ENCODE results near the gene HLX.

HLX gene

DNA sequence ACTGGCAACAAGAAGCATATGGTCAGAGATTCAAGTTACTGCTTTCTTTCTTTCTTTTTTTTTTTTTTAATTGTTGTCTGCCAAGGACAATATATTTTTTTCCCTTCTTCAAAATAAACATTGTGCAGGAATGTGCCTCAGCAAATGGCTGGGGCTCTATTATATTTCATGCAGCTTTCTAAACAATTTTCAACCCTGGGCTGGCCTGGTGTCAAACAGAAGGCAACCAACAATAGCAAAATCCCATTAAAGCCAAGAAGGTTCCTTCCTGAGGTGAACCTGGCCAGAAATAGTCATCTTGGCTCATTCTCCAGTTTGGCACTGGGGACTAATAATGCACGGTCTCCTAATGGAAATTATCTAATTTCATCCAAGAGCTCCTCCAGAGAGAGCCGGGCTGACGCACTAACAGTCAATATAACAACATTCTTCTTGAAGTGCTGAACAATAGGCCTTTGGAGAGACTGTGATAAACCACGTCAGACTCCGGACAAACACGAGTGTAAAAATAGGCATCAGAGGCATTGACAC lies 35.7 kb upstream of the HLX start:
- Histone ChIP-seq H3K23ac (ENCODE audit: low read length) (no peak overlapping the region), H3K4me1 (ENCODE audit: control insufficient read depth, low read depth, low read length) (peaks cover 2% of the 10 kb centered on the region), H2BK15ac (replicated peaks; ENCODE audit: low read depth) (no peak overlapping the region), H4K5ac (ENCODE audit: low read length) (no peak overlapping the region), H2BK5ac (ENCODE audit: low read length) (no peak overlapping the region), H3K27ac (ENCODE audit: low read depth, low read length) (no peak overlapping the region), H4K8ac (ENCODE audit: low read depth, low read length) (no peak overlapping the region), H3K4me3 (ENCODE audit: low read length) (no peak overlapping the region), H3K27me3 (ENCODE audit: insufficient read depth, low read length, poor library complexity) (no peaks in the 10 kb centered on the region), H3K4ac (ENCODE audit: low read depth, low read length) (no peak overlapping the region), H3K56ac (ENCODE audit: low read length) (no peak overlapping the region), H3K79me2 (ENCODE audit: control insufficient read depth, insufficient read depth, low read length) (no peaks in the 10 kb centered on the region), H3K36me3 (ENCODE audit: control insufficient read depth, insufficient read depth, low read length) (no peaks in the 10 kb centered on the region), H3K4me2 (ENCODE audit: low read length) (no peak overlapping the region), H2BK120ac (ENCODE audit: low read depth, low read length) (no peak overlapping the region), H3K18ac (ENCODE audit: low read length) (no peak overlapping the region), H2AK5ac (ENCODE audit: low read length) (no peak overlapping the region), H3K79me1 (ENCODE audit: low read length) (no peaks in the 10 kb centered on the region), H3K9ac (ENCODE audit: low read length) (no peak overlapping the region)
- DNase-seq: no peak
- no CpG with 5 or more reads among the region's 6 CpGs for WGBS (ENCODE audit: extremely low coverage, insufficient coverage, low lambda C conversion rate)

DNA sequence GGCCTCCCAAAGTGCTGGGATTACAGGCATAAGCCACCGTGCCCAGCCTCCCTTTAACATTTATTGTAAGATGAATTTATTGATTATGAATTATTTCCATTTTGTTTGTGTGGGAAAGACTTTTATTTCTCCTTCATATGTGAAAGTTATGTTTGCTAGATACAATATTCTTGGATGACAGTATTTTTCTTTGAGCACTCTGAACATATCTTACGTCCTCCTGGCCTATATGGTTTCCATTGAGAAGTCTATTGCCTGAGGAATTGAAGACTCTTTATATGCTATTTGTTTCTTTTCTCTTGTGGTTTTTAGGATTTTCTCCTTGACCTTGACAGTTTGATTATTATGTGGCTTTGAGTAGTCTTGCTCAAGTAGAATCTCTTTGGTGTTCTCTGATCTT lies 26.8 kb upstream of the HLX start:
- Histone ChIP-seq H4K5ac (ENCODE audit: low read length) (no peak overlapping the region), H3K9ac (ENCODE audit: low read length) (no peak overlapping the region), H3K36me3 (ENCODE audit: control insufficient read depth, insufficient read depth, low read length) (no peaks in the 10 kb centered on the region), H2BK15ac (replicated peaks; ENCODE audit: low read depth) (no peak overlapping the region), H2BK5ac (ENCODE audit: low read length) (no peak overlapping the region), H3K4ac (ENCODE audit: low read depth, low read length) (no peak overlapping the region), H3K4me2 (ENCODE audit: low read length) (no peak overlapping the region), H3K79me1 (ENCODE audit: low read length) (no peaks in the 10 kb centered on the region), H3K56ac (ENCODE audit: low read length) (no peak overlapping the region), H3K18ac (ENCODE audit: low read length) (no peak overlapping the region), H3K79me2 (ENCODE audit: control insufficient read depth, insufficient read depth, low read length) (no peaks in the 10 kb centered on the region), H2AK5ac (ENCODE audit: low read length) (no peak overlapping the region), H3K4me1 (ENCODE audit: control insufficient read depth, low read depth, low read length) (no peaks in the 10 kb centered on the region), H4K8ac (ENCODE audit: low read depth, low read length) (no peak overlapping the region), H2BK120ac (ENCODE audit: low read depth, low read length) (no peak overlapping the region), H3K27ac (ENCODE audit: low read depth, low read length) (no peak overlapping the region), H3K4me3 (ENCODE audit: low read length) (no peak overlapping the region), H3K23ac (ENCODE audit: low read length) (no peak overlapping the region), H3K27me3 (ENCODE audit: insufficient read depth, low read length, poor library complexity) (no peaks in the 10 kb centered on the region)
- no CpG with 5 or more reads among the region's 2 CpGs for WGBS (ENCODE audit: extremely low coverage, insufficient coverage, low lambda C conversion rate)
- DNase-seq: no peak

DNA sequence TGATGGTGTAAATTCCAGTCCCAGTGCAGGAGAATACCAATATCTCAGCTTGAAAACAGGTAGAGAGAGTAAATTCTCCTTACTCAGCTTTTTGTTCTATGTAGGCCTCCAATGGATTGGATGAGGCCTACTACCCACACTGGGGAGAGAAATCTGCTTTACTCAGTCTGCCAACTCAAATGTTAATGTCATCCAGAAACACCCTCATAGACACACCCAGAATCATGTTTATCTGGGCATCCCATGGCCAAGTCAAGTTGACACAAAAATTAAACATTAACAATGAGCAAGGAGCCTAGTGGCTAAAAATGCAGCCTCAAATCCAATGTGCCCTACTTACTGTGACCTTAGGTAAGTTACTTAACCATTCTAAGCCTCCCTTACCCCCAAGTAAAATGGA lies 6.9 kb upstream of the HLX start:
- Histone ChIP-seq H2AK5ac (ENCODE audit: low read length) (no peak overlapping the region), H3K23ac (ENCODE audit: low read length) (no peak overlapping the region)

DNA sequence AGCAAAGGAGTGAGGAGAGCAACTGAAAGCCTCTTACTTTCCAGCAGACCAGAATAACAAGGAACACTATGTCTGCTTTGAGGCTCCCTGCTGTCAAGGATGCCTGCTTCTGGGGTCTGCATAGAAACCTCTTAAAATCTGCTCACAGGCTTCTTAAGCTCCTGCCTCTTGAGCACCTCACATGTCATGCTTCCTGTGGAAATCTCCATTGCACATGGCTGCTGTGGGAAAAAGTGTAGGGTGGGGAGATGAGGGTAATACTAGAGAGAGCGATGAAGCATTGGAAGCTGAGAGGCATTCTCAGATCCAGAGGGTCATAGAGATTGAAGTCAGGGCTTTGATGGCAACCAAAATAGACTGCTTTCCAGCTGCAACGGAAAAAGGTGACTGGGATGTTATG lies 6.2 kb upstream of the HLX start:
- H3K4ac ChIP-seq (ENCODE audit: low read depth, low read length): no peak overlapping the region
- H3K36me3 ChIP-seq (ENCODE audit: control insufficient read depth, insufficient read depth, low read length): no peaks in the 10 kb centered on the region
- no peak overlapping the region for H3K23ac ChIP-seq (ENCODE audit: low read length)
- no peak overlapping the region for H3K9ac ChIP-seq (ENCODE audit: low read length)
- H3K4me1 ChIP-seq (ENCODE audit: control insufficient read depth, low read depth, low read length): no peaks in the 10 kb centered on the region
- no peak overlapping the region for H4K8ac ChIP-seq (ENCODE audit: low read depth, low read length)
- H3K79me2 ChIP-seq (ENCODE audit: control insufficient read depth, insufficient read depth, low read length): no peaks in the 10 kb centered on the region
- no peak overlapping the region for H2BK15ac ChIP-seq (replicated peaks; ENCODE audit: low read depth)
- no peaks in the 10 kb centered on the region for H3K79me1 ChIP-seq (ENCODE audit: low read length)
- no peak overlapping the region for H3K4me3 ChIP-seq (ENCODE audit: low read length)
- no peak overlapping the region for H3K56ac ChIP-seq (ENCODE audit: low read length)
- H2BK120ac ChIP-seq (ENCODE audit: low read depth, low read length): no peak overlapping the region
- DNase-seq: no peak
- peaks cover 11% of the 10 kb centered on the region for H3K27me3 ChIP-seq (ENCODE audit: insufficient read depth, low read length, poor library complexity)
- no peak overlapping the region for H3K27ac ChIP-seq (ENCODE audit: low read depth, low read length)
- H4K5ac ChIP-seq (ENCODE audit: low read length): no peak overlapping the region
- WGBS (ENCODE audit: extremely low coverage, insufficient coverage, low lambda C conversion rate): no CpG with 5 or more reads among the region's 2 CpGs
- no peak overlapping the region for H2AK5ac ChIP-seq (ENCODE audit: low read length)
- no peak overlapping the region for H3K18ac ChIP-seq (ENCODE audit: low read length)
- H3K4me2 ChIP-seq (ENCODE audit: low read length): no peak overlapping the region
- no peak overlapping the region for H2BK5ac ChIP-seq (ENCODE audit: low read length)

More for the DNA sequence above, 6.9 kb upstream of the HLX start:
- no peak overlapping the region for H3K27ac ChIP-seq (ENCODE audit: low read depth, low read length)
- no peak overlapping the region for H3K4me2 ChIP-seq (ENCODE audit: low read length)
- H3K56ac ChIP-seq (ENCODE audit: low read length): no peak overlapping the region
- no peak for DNase-seq
- peak overlapping the region; percentile 13 for H2BK15ac ChIP-seq (replicated peaks; ENCODE audit: low read depth)
- no peak overlapping the region for H3K9ac ChIP-seq (ENCODE audit: low read length)
- no peaks in the 10 kb centered on the region for H3K79me1 ChIP-seq (ENCODE audit: low read length)
- H3K18ac ChIP-seq (ENCODE audit: low read length): no peak overlapping the region
- no peak overlapping the region for H3K4me3 ChIP-seq (ENCODE audit: low read length)
- H4K8ac ChIP-seq (ENCODE audit: low read depth, low read length): no peak overlapping the region
- H4K5ac ChIP-seq (ENCODE audit: low read length): no peak overlapping the region
- no peak overlapping the region for H2BK120ac ChIP-seq (ENCODE audit: low read depth, low read length)
- H3K79me2 ChIP-seq (ENCODE audit: control insufficient read depth, insufficient read depth, low read length): no peaks in the 10 kb centered on the region
- no peak overlapping the region for H3K4ac ChIP-seq (ENCODE audit: low read depth, low read length)
- H2BK5ac ChIP-seq (ENCODE audit: low read length): no peak overlapping the region
- peaks cover 8% of the 10 kb centered on the region for H3K27me3 ChIP-seq (ENCODE audit: insufficient read depth, low read length, poor library complexity)
- H3K4me1 ChIP-seq (ENCODE audit: control insufficient read depth, low read depth, low read length): no peaks in the 10 kb centered on the region
- no peaks in the 10 kb centered on the region for H3K36me3 ChIP-seq (ENCODE audit: control insufficient read depth, insufficient read depth, low read length)

DNA sequence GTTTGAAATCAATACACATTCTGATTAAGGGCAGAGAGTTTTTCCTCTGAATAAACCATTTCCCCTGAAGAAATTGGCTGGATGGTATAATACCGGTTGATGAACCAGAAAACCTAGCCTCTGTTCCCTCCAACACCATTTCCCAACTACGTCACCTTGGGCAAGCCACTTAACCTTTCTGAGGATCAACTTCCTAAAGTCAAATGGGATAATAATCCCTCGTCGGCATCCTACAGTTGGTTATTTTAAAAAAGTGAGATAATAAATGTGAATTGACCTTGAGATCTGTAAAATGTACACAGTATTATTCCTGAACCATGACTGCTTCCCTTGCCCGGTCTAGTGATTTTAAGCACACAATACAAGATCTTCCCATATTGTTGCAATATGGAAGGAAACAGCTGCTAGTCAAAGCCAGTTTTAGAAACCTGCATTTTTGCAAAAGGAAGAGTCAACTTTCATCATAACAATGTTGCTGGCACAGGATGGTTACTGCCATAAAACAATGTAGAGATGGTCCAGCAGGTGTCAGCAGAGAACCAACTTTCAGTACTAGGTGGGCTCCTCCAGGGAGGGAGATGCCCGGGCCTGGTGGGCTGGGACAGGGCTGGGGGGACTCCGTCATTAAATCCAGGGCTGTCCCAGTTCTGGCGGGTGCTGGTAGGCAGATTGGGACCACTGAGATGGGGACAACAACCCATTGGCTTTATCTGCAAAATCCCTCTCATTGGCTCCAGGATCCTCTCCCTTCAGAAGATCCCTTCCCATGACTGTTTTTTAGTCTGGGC lies 5.2 kb upstream of the HLX start:
- H3K23ac ChIP-seq (ENCODE audit: low read length): no peak overlapping the region
- H3K56ac ChIP-seq (ENCODE audit: low read length): no peak overlapping the region
- no CpG with 5 or more reads among the region's 8 CpGs for WGBS (ENCODE audit: extremely low coverage, insufficient coverage, low lambda C conversion rate)
- peaks cover 2% of the 10 kb centered on the region for H3K4me1 ChIP-seq (ENCODE audit: control insufficient read depth, low read depth, low read length)
- H3K9ac ChIP-seq (ENCODE audit: low read length): no peak overlapping the region
- H3K79me2 ChIP-seq (ENCODE audit: control insufficient read depth, insufficient read depth, low read length): no peaks in the 10 kb centered on the region
- H3K36me3 ChIP-seq (ENCODE audit: control insufficient read depth, insufficient read depth, low read length): no peaks in the 10 kb centered on the region
- H2AK5ac ChIP-seq (ENCODE audit: low read length): no peak overlapping the region
- no peak overlapping the region for H3K4me2 ChIP-seq (ENCODE audit: low read length)
- H3K4me3 ChIP-seq (ENCODE audit: low read length): no peak overlapping the region
- no peaks in the 10 kb centered on the region for H3K79me1 ChIP-seq (ENCODE audit: low read length)
- H4K5ac ChIP-seq (ENCODE audit: low read length): no peak overlapping the region
- H2BK5ac ChIP-seq (ENCODE audit: low read length): no peak overlapping the region
- H4K8ac ChIP-seq (ENCODE audit: low read depth, low read length): no peak overlapping the region
- peaks cover 16% of the 10 kb centered on the region for H3K27me3 ChIP-seq (ENCODE audit: insufficient read depth, low read length, poor library complexity)
- no peak overlapping the region for H2BK15ac ChIP-seq (replicated peaks; ENCODE audit: low read depth)
- H3K4ac ChIP-seq (ENCODE audit: low read depth, low read length): no peak overlapping the region
- no peak overlapping the region for H2BK120ac ChIP-seq (ENCODE audit: low read depth, low read length)
- no peak overlapping the region for H3K18ac ChIP-seq (ENCODE audit: low read length)
- peak; percentile 58 for DNase-seq
- H3K27ac ChIP-seq (ENCODE audit: low read depth, low read length): no peak overlapping the region

DNA sequence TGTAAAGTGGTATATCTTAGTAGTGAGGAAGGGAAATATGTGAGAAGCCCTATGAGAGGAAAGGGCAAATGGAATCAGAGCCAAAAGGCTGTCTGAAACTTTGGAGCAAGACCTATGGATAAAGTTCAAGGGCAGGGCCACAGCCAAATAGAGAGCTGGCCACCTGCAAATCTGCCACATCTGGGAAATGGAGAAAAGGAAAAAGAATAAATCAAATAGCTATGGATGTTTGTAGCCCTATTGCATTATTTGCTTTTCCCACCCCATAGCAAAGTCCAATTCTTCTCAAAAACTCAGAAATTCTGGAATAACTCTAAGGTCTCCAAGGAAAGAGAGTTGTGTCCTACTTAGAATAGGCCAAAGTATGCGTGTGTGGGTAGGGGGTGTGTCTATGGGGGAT lies 4.0 kb upstream of the HLX start:
- Histone ChIP-seq H2AK5ac (ENCODE audit: low read length) (no peak overlapping the region), H2BK120ac (ENCODE audit: low read depth, low read length) (no peak overlapping the region), H3K79me2 (ENCODE audit: control insufficient read depth, insufficient read depth, low read length) (no peaks in the 10 kb centered on the region), H4K5ac (ENCODE audit: low read length) (no peak overlapping the region), H3K18ac (ENCODE audit: low read length) (no peak overlapping the region), H3K27ac (ENCODE audit: low read depth, low read length) (no peak overlapping the region), H3K9ac (ENCODE audit: low read length) (no peak overlapping the region), H3K4ac (ENCODE audit: low read depth, low read length) (no peak overlapping the region), H4K8ac (ENCODE audit: low read depth, low read length) (no peak overlapping the region), H3K4me2 (ENCODE audit: low read length) (no peak overlapping the region), H3K56ac (ENCODE audit: low read length) (no peak overlapping the region), H3K27me3 (ENCODE audit: insufficient read depth, low read length, poor library complexity) (peaks cover 20% of the 10 kb centered on the region), H3K23ac (ENCODE audit: low read length) (no peak overlapping the region), H3K4me1 (ENCODE audit: control insufficient read depth, low read depth, low read length) (peaks cover 2% of the 10 kb centered on the region), H2BK15ac (replicated peaks; ENCODE audit: low read depth) (no peak overlapping the region), H3K36me3 (ENCODE audit: control insufficient read depth, insufficient read depth, low read length) (no peaks in the 10 kb centered on the region), H3K4me3 (ENCODE audit: low read length) (no peak overlapping the region), H2BK5ac (ENCODE audit: low read length) (no peak overlapping the region), H3K79me1 (ENCODE audit: low read length) (no peaks in the 10 kb centered on the region)
- no CpG with 5 or more reads among the region's 1 CpG for WGBS (ENCODE audit: extremely low coverage, insufficient coverage, low lambda C conversion rate)
- no peak for DNase-seq

All from mesendoderm (in vitro differentiated cells).